ENCODE measurements around the gene SRP68. TPM values are rescaled to one million over a fixed set of nuclear protein-coding genes. Genes with fewer than 3 reads are reported as not detected.

Gene SRP68
- total RNA-seq, 1 experiment from 2014 or later, result 18.4 TPM

DNA sequence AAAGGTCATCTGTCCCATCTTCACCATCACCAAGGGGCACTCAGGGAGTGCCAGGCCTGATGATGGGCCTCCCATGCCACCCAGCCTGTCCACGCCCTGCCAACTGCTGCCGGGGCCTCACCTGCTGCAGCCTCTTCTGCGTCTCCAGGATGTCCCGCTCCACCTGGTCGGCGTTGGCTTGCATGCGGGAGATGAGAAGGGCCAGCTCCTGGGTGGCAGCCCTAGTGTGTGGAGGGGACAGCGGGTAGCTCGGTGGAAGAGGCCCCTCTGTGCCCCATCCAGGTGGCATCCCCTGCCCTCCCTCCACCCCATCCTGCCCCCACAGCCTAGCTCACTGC lies 48.4 kb downstream of the SRP68 start:
- Histone ChIP-seq H2AFZ (ENCODE audit: low read length) (no peak overlapping the region), H3K4me2 (ENCODE audit: low read depth, low read length, poor library complexity, severe bottlenecking) (no peak overlapping the region), H3K4me3 (ENCODE audit: low read length) (no peak overlapping the region), H3K27ac (ENCODE audit: low read length) (no peak overlapping the region), H3K4me1 (ENCODE audit: low read length) (peaks cover 11% of the 10 kb centered on the region), H4K20me1 (ENCODE audit: insufficient read depth, low read depth, low read length) (no peaks in the 10 kb centered on the region), H3K9me3 (ENCODE audit: low read length) (no peaks in the 10 kb centered on the region), H3K9ac (ENCODE audit: low read length) (no peak overlapping the region), H3K27me3 (ENCODE audit: low read length) (no peaks in the 10 kb centered on the region), H3K79me2 (ENCODE audit: low read length) (no peaks in the 10 kb centered on the region), H3K9me2 (replicated peaks; ENCODE audit: insufficient read depth, low read length) (no peaks in the 10 kb centered on the region), H3K36me3 (ENCODE audit: insufficient read depth, low read length) (no peaks in the 10 kb centered on the region)
- no peak for DNase-seq

DNA sequence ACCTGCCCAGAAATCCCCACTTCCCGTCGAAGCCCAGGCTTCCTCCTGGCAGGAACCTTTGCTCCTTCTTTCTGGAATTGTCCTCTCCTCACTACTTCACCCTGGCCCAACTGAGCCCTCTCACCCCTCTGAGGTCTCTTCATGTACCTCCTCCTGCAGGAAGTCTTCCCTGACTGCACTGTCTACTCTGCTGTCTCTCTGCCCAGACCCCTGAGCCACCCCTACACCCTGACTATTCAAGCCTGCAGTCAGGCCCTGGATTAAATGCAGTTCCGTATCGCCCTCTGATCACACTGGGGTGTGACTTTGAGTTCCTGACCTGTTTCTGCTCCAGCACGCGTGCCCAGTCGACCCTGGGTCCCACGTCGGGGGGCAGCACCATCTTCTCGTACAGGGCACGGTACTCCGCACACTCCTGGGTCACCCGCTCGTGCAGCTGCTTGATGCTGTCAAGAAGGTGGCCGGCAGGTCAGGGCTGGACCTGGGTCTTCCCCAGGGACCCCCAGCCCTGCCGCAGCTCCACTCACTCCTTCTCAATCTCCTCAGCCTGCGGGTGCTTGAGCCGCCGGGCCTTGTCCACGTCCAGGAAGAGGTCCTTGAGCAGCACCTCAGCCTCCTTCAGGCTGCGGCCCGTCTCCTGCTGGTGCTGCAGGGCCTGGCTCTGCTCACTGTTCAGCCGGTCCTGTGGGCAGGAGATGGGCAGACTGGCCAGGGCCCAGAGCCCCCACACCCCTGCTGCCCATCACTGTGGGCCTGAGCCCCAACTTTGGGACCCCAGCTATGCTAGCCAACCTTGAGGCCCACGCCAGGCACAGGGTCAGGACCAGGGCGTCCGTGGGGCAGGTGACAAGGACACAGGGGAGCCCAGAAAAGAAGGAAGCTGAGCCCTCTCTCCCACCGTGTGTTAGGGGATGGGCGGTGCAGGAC lies 49.1 kb downstream of the SRP68 start:
- H3K4me2 ChIP-seq (ENCODE audit: low read depth, low read length, poor library complexity, severe bottlenecking), result no peak overlapping the region
- H3K79me2 ChIP-seq (ENCODE audit: low read length), result no peaks in the 10 kb centered on the region
- H3K9ac ChIP-seq (ENCODE audit: low read length), result no peak overlapping the region
- no peaks in the 10 kb centered on the region for H3K9me3 ChIP-seq (ENCODE audit: low read length)
- no peak overlapping the region for H2AFZ ChIP-seq (ENCODE audit: low read length)
- no peak overlapping the region for H3K27ac ChIP-seq (ENCODE audit: low read length)
- H3K9me2 ChIP-seq (replicated peaks; ENCODE audit: insufficient read depth, low read length), result no peaks in the 10 kb centered on the region
- H3K36me3 ChIP-seq (ENCODE audit: insufficient read depth, low read length), result no peaks in the 10 kb centered on the region
- no peaks in the 10 kb centered on the region for H3K27me3 ChIP-seq (ENCODE audit: low read length)
- no peak overlapping the region for H3K4me3 ChIP-seq (ENCODE audit: low read length)
- peaks cover 11% of the 10 kb centered on the region for H3K4me1 ChIP-seq (ENCODE audit: low read length)
- H4K20me1 ChIP-seq (ENCODE audit: insufficient read depth, low read depth, low read length), result no peaks in the 10 kb centered on the region
- DNase-seq, result no peak

GRCh38 chr17:76022285-76022684 lies 50.0 kb downstream of the SRP68 start:
- H3K79me2 ChIP-seq (ENCODE audit: low read length), result no peaks in the 10 kb centered on the region
- no peak overlapping the region for H3K27ac ChIP-seq (ENCODE audit: low read length)
- no peaks in the 10 kb centered on the region for H3K9me3 ChIP-seq (ENCODE audit: low read length)
- H3K36me3 ChIP-seq (ENCODE audit: insufficient read depth, low read length), result no peaks in the 10 kb centered on the region
- no peak overlapping the region for H3K9ac ChIP-seq (ENCODE audit: low read length)
- H3K27me3 ChIP-seq (ENCODE audit: low read length), result no peaks in the 10 kb centered on the region
- no peak overlapping the region for H2AFZ ChIP-seq (ENCODE audit: low read length)
- no peak overlapping the region for H3K4me3 ChIP-seq (ENCODE audit: low read length)
- H3K4me1 ChIP-seq (ENCODE audit: low read length), result peaks cover 11% of the 10 kb centered on the region
- H3K9me2 ChIP-seq (replicated peaks; ENCODE audit: insufficient read depth, low read length), result no peaks in the 10 kb centered on the region
- H3K4me2 ChIP-seq (ENCODE audit: low read depth, low read length, poor library complexity, severe bottlenecking), result no peak overlapping the region
- no peaks in the 10 kb centered on the region for H4K20me1 ChIP-seq (ENCODE audit: insufficient read depth, low read depth, low read length)
- DNase-seq, result no peak

GRCh38 chr17:76019833-76020467 lies 52.4 kb downstream of the SRP68 start:
- H4K20me1 ChIP-seq (ENCODE audit: insufficient read depth, low read depth, low read length), result no peaks in the 10 kb centered on the region
- H3K4me3 ChIP-seq (ENCODE audit: low read length), result no peak overlapping the region
- H3K36me3 ChIP-seq (ENCODE audit: insufficient read depth, low read length), result no peaks in the 10 kb centered on the region
- H2AFZ ChIP-seq (ENCODE audit: low read length), result no peak overlapping the region
- no peak overlapping the region for H3K27ac ChIP-seq (ENCODE audit: low read length)
- H3K9me3 ChIP-seq (ENCODE audit: low read length), result no peaks in the 10 kb centered on the region
- no peak overlapping the region for H3K9ac ChIP-seq (ENCODE audit: low read length)
- DNase-seq, result no peak
- no peak overlapping the region for H3K4me2 ChIP-seq (ENCODE audit: low read depth, low read length, poor library complexity, severe bottlenecking)
- no peaks in the 10 kb centered on the region for H3K27me3 ChIP-seq (ENCODE audit: low read length)
- no peaks in the 10 kb centered on the region for H3K79me2 ChIP-seq (ENCODE audit: low read length)
- H3K4me1 ChIP-seq (ENCODE audit: low read length), result peaks cover 11% of the 10 kb centered on the region
- no peaks in the 10 kb centered on the region for H3K9me2 ChIP-seq (replicated peaks; ENCODE audit: insufficient read depth, low read length)

DNA sequence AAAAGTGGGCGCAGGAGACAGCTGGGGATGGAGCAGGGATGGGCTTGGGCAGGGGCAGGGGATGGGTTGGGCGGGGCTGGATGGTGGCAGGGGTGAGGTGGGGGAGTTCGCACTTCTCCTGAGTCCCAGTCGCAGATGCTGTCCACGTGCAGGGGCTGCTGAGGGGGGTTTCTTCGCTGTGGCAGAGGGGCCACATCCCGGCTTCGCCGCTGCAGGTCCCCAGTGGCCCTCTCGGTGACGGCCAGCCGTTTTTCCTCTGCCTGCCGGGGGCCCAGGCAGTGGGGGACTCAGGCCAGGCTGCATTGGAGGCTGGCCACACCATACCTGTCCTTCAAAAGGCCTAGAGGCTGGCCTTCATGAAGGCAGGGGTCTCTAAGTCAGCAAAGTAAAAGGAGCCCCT lies 53.5 kb downstream of the SRP68 start:
- Histone ChIP-seq H3K27me3 (ENCODE audit: low read length) (no peaks in the 10 kb centered on the region), H2AFZ (ENCODE audit: low read length) (no peak overlapping the region), H3K9me2 (replicated peaks; ENCODE audit: insufficient read depth, low read length) (no peaks in the 10 kb centered on the region), H4K20me1 (ENCODE audit: insufficient read depth, low read depth, low read length) (no peaks in the 10 kb centered on the region), H3K27ac (ENCODE audit: low read length) (no peak overlapping the region), H3K36me3 (ENCODE audit: insufficient read depth, low read length) (no peaks in the 10 kb centered on the region), H3K4me2 (ENCODE audit: low read depth, low read length, poor library complexity, severe bottlenecking) (no peak overlapping the region), H3K9ac (ENCODE audit: low read length) (no peak overlapping the region), H3K4me3 (ENCODE audit: low read length) (no peak overlapping the region), H3K4me1 (ENCODE audit: low read length) (peaks cover 14% of the 10 kb centered on the region), H3K9me3 (ENCODE audit: low read length) (no peaks in the 10 kb centered on the region), H3K79me2 (ENCODE audit: low read length) (no peaks in the 10 kb centered on the region)
- DNase-seq, result no peak

GRCh38 chr17:76018340-76018680 lies 54.0 kb downstream of the SRP68 start:
- no peaks in the 10 kb centered on the region for H3K9me3 ChIP-seq (ENCODE audit: low read length)
- H3K79me2 ChIP-seq (ENCODE audit: low read length), result no peaks in the 10 kb centered on the region
- no peaks in the 10 kb centered on the region for H3K27me3 ChIP-seq (ENCODE audit: low read length)
- no peak overlapping the region for H3K9ac ChIP-seq (ENCODE audit: low read length)
- H3K4me2 ChIP-seq (ENCODE audit: low read depth, low read length, poor library complexity, severe bottlenecking), result no peak overlapping the region
- no peaks in the 10 kb centered on the region for H4K20me1 ChIP-seq (ENCODE audit: insufficient read depth, low read depth, low read length)
- H3K4me3 ChIP-seq (ENCODE audit: low read length), result no peak overlapping the region
- no peak for DNase-seq
- H3K36me3 ChIP-seq (ENCODE audit: insufficient read depth, low read length), result no peaks in the 10 kb centered on the region
- H2AFZ ChIP-seq (ENCODE audit: low read length), result no peak overlapping the region
- no peaks in the 10 kb centered on the region for H3K9me2 ChIP-seq (replicated peaks; ENCODE audit: insufficient read depth, low read length)
- peaks cover 14% of the 10 kb centered on the region for H3K4me1 ChIP-seq (ENCODE audit: low read length)
- H3K27ac ChIP-seq (ENCODE audit: low read length), result no peak overlapping the region

- no peaks in the 10 kb centered on the region for H3K9me2 ChIP-seq (replicated peaks; ENCODE audit: insufficient read depth, low read length)
- DNase-seq, result no peak
- H3K79me2 ChIP-seq (ENCODE audit: low read length), result no peaks in the 10 kb centered on the region
- H3K9me3 ChIP-seq (ENCODE audit: low read length), result no peaks in the 10 kb centered on the region
- H3K4me2 ChIP-seq (ENCODE audit: low read depth, low read length, poor library complexity, severe bottlenecking), result no peak overlapping the region
- H3K27me3 ChIP-seq (ENCODE audit: low read length), result no peaks in the 10 kb centered on the region
- H2AFZ ChIP-seq (ENCODE audit: low read length), result no peak overlapping the region
- peaks cover 14% of the 10 kb centered on the region for H3K4me1 ChIP-seq (ENCODE audit: low read length)
- no peak overlapping the region for H3K9ac ChIP-seq (ENCODE audit: low read length)
- H4K20me1 ChIP-seq (ENCODE audit: insufficient read depth, low read depth, low read length), result no peaks in the 10 kb centered on the region
- H3K4me3 ChIP-seq (ENCODE audit: low read length), result no peak overlapping the region
- H3K36me3 ChIP-seq (ENCODE audit: insufficient read depth, low read length), result no peaks in the 10 kb centered on the region
- H3K27ac ChIP-seq (ENCODE audit: low read length), result no peak overlapping the region
Measured at GRCh38 chr17:76017481-76018339, 54.6 kb downstream of the SRP68 start.

DNA sequence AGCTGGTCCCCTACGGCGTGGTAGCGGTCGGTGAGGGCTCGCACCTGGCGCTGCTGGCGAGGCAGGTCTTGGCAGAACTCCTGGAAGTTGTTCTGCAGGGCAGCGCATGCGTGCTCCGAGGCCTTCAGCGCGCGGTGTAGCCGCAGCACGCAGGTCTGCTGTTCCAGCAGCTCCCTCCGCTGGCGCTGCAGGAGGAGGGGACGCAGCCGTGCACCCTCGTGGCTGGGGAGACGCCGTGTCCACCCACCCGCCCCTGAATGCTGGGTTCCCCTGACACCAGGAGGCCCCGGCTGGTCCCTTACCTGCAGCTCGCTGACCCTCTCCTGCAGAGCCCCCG lies 57.4 kb downstream of the SRP68 start:
- H3K27me3 ChIP-seq (ENCODE audit: low read length), result no peaks in the 10 kb centered on the region
- no peak overlapping the region for H3K4me3 ChIP-seq (ENCODE audit: low read length)
- no peak overlapping the region for H2AFZ ChIP-seq (ENCODE audit: low read length)
- no peak for DNase-seq
- H3K9me2 ChIP-seq (replicated peaks; ENCODE audit: insufficient read depth, low read length), result no peaks in the 10 kb centered on the region
- no peak overlapping the region for H3K27ac ChIP-seq (ENCODE audit: low read length)
- H3K79me2 ChIP-seq (ENCODE audit: low read length), result no peaks in the 10 kb centered on the region
- peaks cover 11% of the 10 kb centered on the region for H3K4me1 ChIP-seq (ENCODE audit: low read length)
- H3K9me3 ChIP-seq (ENCODE audit: low read length), result no peaks in the 10 kb centered on the region
- H3K9ac ChIP-seq (ENCODE audit: low read length), result no peak overlapping the region
- H4K20me1 ChIP-seq (ENCODE audit: insufficient read depth, low read depth, low read length), result no peaks in the 10 kb centered on the region
- H3K36me3 ChIP-seq (ENCODE audit: insufficient read depth, low read length), result no peaks in the 10 kb centered on the region
- H3K4me2 ChIP-seq (ENCODE audit: low read depth, low read length, poor library complexity, severe bottlenecking), result no peak overlapping the region

Data from Karpas-422 (cell line).